ENCODE data around the gene IGSF9. TPM values are rescaled to one million over a fixed set of nuclear protein-coding genes. Genes with fewer than 3 reads are reported as not detected.

Gene IGSF9
- total and polyA plus RNA-seq, 2 of the 13 experiments (the other 11 are each of a cell fraction or from before 2014, with no cell fraction given): 0.03 TPM; not detected in 1

GRCh38 chr1:159881622-159882526 lies 63.5 kb downstream of the IGSF9 start:
- 19% methylated on average over 6 of the region's 6 CpGs for WGBS (ENCODE audit: low lambda C conversion rate)
- H3K4me3 ChIP-seq (replicated peaks in 1 of 3; ENCODE audit: insufficient read depth in 1 of 3, low read depth in 2 of 3, low read length in 3 of 3): no peak overlapping the region
- TF ChIP-seq ZSCAN25 (CRISPR knock-in tag; IDR thresholded peaks at IDR 0.05) (no peak), CENPBD1 (CRISPR knock-in tag; IDR thresholded peaks at IDR 0.05; ENCODE audit: borderline replicate concordance, low read depth) (no peak), ZNF557 (CRISPR knock-in tag; IDR thresholded peaks at IDR 0.05) (no peak), STAT5B (CRISPR knock-in tag; IDR thresholded peaks at IDR 0.05) (no peak), ZNF678 (CRISPR knock-in tag; IDR thresholded peaks at IDR 0.05) (no peak), LCORL (IDR thresholded peaks at IDR 0.05) (0 out of 2 replicates have a peak, but pooled peaks have one; percentile 18), LCORL (CRISPR knock-in tag; IDR thresholded peaks at IDR 0.05) (no peak)
- in situ Hi-C loops (cut with HindIII; ENCODE audit: extremely low pct_ligation_motif_present, low pct_unique_long_range_greater_than_20kb): no loop called here
- no peak for ATAC-seq
- no TSS peak for BruUV-seq (replicated peaks)
- H3K79me2 ChIP-seq (ENCODE audit: insufficient read depth, low read length): no peaks in the 10 kb centered on the region
- no peak overlapping the region for H2AFZ ChIP-seq (ENCODE audit: low read length)
- no peaks in the 10 kb centered on the region for H3K9me3 ChIP-seq (ENCODE audit: low read length)
- H3K4me2 ChIP-seq (ENCODE audit: low read depth, low read length): no peak overlapping the region
- peak; percentile 32 for DNase-seq (ENCODE audit: low spot score)
- intact Hi-C loops (cut with micrococcal nuclease; ENCODE audit: unreplicated experiment): no loop called here
- H3K4me1 ChIP-seq (ENCODE audit: insufficient read depth, low read length): no peaks in the 10 kb centered on the region
- H3K27ac ChIP-seq (ENCODE audit: extremely low read length, insufficient read depth, low read length): no peak overlapping the region
- ChIA-PET POLR2A (no interaction called here), CTCF (ENCODE audit: low intra/inter-chr PET ratio, low total read pairs) (no interaction called here)
- peaks cover 0 to 1% of the 10 kb centered on the region in 2 experiments; a peak in 2 of 5 replicates for H3K27me3 ChIP-seq (ENCODE audit: control insufficient read depth in 1 of 2, insufficient read depth in 2 of 2, low read length in 2 of 2)
- no peaks in the 10 kb centered on the region for H4K20me1 ChIP-seq (ENCODE audit: insufficient read depth, low read length)
- H3K36me3 ChIP-seq (replicated peaks in 1 of 2; ENCODE audit: control insufficient read depth in 1 of 2, insufficient read depth in 2 of 2, low read length in 2 of 2): no peaks in the 10 kb centered on the region
- H3K9ac ChIP-seq (ENCODE audit: insufficient read depth, low read depth, low read length): no peak overlapping the region
- no peak for FAIRE-seq

GRCh38 chr1:159880430-159880829 lies 65.0 kb downstream of the IGSF9 start:
- no peak overlapping the region for H3K27ac ChIP-seq (ENCODE audit: extremely low read length, insufficient read depth, low read length)
- CTCF ChIA-PET (ENCODE audit: low intra/inter-chr PET ratio, low total read pairs): no interaction called here
- ATAC-seq (no peak), FAIRE-seq (no peak), DNase-seq (ENCODE audit: low spot score) (no peak)
- H3K9me3 ChIP-seq (ENCODE audit: low read length): no peaks in the 10 kb centered on the region
- POLR2A ChIA-PET: no interaction called here
- peaks cover 0 to 1% of the 10 kb centered on the region in 2 experiments; a peak in 2 of 5 replicates for H3K27me3 ChIP-seq (ENCODE audit: control insufficient read depth in 1 of 2, insufficient read depth in 2 of 2, low read length in 2 of 2)
- H3K4me1 ChIP-seq (ENCODE audit: insufficient read depth, low read length): no peaks in the 10 kb centered on the region
- intact Hi-C loops (cut with micrococcal nuclease; ENCODE audit: unreplicated experiment): no loop called here
- no peak overlapping the region for H3K4me3 ChIP-seq (replicated peaks in 1 of 3; ENCODE audit: insufficient read depth in 1 of 3, low read depth in 2 of 3, low read length in 3 of 3)
- in situ Hi-C loops (cut with HindIII; ENCODE audit: extremely low pct_ligation_motif_present, low pct_unique_long_range_greater_than_20kb): no loop called here
- no peak overlapping the region for H3K4me2 ChIP-seq (ENCODE audit: low read depth, low read length)
- H2AFZ ChIP-seq (ENCODE audit: low read length): no peak overlapping the region
- H3K36me3 ChIP-seq (replicated peaks in 1 of 2; ENCODE audit: control insufficient read depth in 1 of 2, insufficient read depth in 2 of 2, low read length in 2 of 2): no peaks in the 10 kb centered on the region
- no peaks in the 10 kb centered on the region for H3K79me2 ChIP-seq (ENCODE audit: insufficient read depth, low read length)
- no TSS peak for BruUV-seq (replicated peaks)
- H4K20me1 ChIP-seq (ENCODE audit: insufficient read depth, low read length): no peaks in the 10 kb centered on the region
- H3K9ac ChIP-seq (ENCODE audit: insufficient read depth, low read depth, low read length): no peak overlapping the region
- 46% methylated on average over 3 of the region's 3 CpGs for WGBS (ENCODE audit: low lambda C conversion rate)
- TF ChIP-seq TFDP1 (CRISPR knock-in tag; IDR thresholded peaks at IDR 0.05; ENCODE audit: borderline replicate concordance) (no peak), ATF2 (CRISPR knock-in tag; IDR thresholded peaks at IDR 0.05) (no peak), SMAD3 (CRISPR knock-in tag; IDR thresholded peaks at IDR 0.05) (no peak), WIZ (CRISPR knock-in tag; IDR thresholded peaks at IDR 0.05) (no peak), CTCF (CRISPR knock-in tag; IDR thresholded peaks at IDR 0.05) (no peak), HNRNPUL1 (IDR thresholded peaks at IDR 0.05; ENCODE audit: low read depth, low read length) (no peak), BCL6 (CRISPR knock-in tag; IDR thresholded peaks at IDR 0.05) (no peak)
